NCI-H128 (cell line): ENCODE results near the gene TMEM255A.

Experiments
- DNase-seq: peaks from one replicate; lab custom pipeline; 2025; ENCODE audit not compliant: unreplicated experiment; lab: John Stamatoyannopoulos, UW

The TMEM255A gene

GRCh38 chrX:120271218-120271617, 40.0 kb downstream of the TMEM255A start:
- DNase-seq, result no peak

GRCh38 chrX:120270567-120270966, 40.7 kb downstream of the TMEM255A start:
- DNase-seq, result no peak

- DNase-seq, result no peak
Measured at GRCh38 chrX:120269373-120270035, 41.8 kb downstream of the TMEM255A start.

GRCh38 chrX:120264341-120264740, 46.9 kb downstream of the TMEM255A start:
- no peak for DNase-seq

- DNase-seq, result no peak
Measured at GRCh38 chrX:120262859-120263708, 48.2 kb downstream of the TMEM255A start.

- DNase-seq, result peak; percentile 6
Measured at GRCh38 chrX:120260369-120260768, 50.9 kb downstream of the TMEM255A start.

- no peak for DNase-seq
Measured at GRCh38 chrX:120253784-120254183, 57.5 kb downstream of the TMEM255A start.

- DNase-seq, result peak; percentile 1
Measured at GRCh38 chrX:120251471-120252011, 59.7 kb downstream of the TMEM255A start.

- DNase-seq, result peak; percentile 86
Measured at GRCh38 chrX:120250522-120251271, 60.6 kb downstream of the TMEM255A start, which contains the start of gene ZBTB33. Gene ZBTB33 (plus strand): TSS chrX:120250812. CDS start chrX:120253416, 2,604 bp downstream.

- DNase-seq, result peak; percentile 36
Measured at GRCh38 chrX:120244735-120245498, 66.3 kb downstream of the TMEM255A start.

- no peak for DNase-seq
Measured at GRCh38 chrX:120244395-120244734, 66.9 kb downstream of the TMEM255A start.

- DNase-seq, result no peak
Measured at GRCh38 chrX:120242813-120243212, 68.4 kb downstream of the TMEM255A start.

- DNase-seq, result no peak
Measured at GRCh38 chrX:120238933-120239332, 72.3 kb downstream of the TMEM255A start.

- no peak for DNase-seq
Measured at GRCh38 chrX:120236687-120237479, 74.4 kb downstream of the TMEM255A start.

GRCh38 chrX:120235284-120235683, 76.0 kb downstream of the TMEM255A start:
- DNase-seq, result no peak

- DNase-seq, result no peak
Measured at GRCh38 chrX:120228187-120228908, 82.9 kb downstream of the TMEM255A start.

- no peak for DNase-seq
Measured at GRCh38 chrX:120224388-120224787, 86.9 kb downstream of the TMEM255A start.

GRCh38 chrX:120223374-120223773, 87.9 kb downstream of the TMEM255A start:
- no peak for DNase-seq
